Aortic smooth muscle cell (primary cell): ENCODE data around the gene DEFB110. TPM values are rescaled to one million over a fixed set of nuclear protein-coding genes. Genes with fewer than 3 reads are reported as not detected.

ENCODE experiments used
- total RNA-seq: library from RNA; depleted of rRNA; stranded (reverse); fragments of >200 nt; gene quantifications from 2 replicates; pipeline ENCODE4 v1.2.3, GENCODE V29; 2014

DEFB110 gene
- total RNA-seq: not detected in 2 replicates

GRCh38 chr6:50021894-50022293, at the start of gene DEFB110:
Gene DEFB110 (minus strand): TSS chr6:50021994. CDS start chr6:50021935, 59 bp downstream.

GRCh38 chr6:50049829-50050228, 28.0 kb upstream of the DEFB110 start, which contains the start of gene DEFB112:
Gene DEFB112 (minus strand): TSS chr6:50049929. CDS start chr6:50049869, 60 bp downstream.

GRCh38 chr6:49969605-49970004, 52.2 kb downstream of the DEFB110 start, which contains the start of gene DEFB113:
Gene DEFB113 (minus strand): TSS chr6:49969625. CDS start chr6:49969625, 0 bp downstream.

Other genes with a start within 250 kb of the DEFB110 start
- not detected in 2 replicates for gene PGK2, start 234.7 kb downstream of the DEFB110 start, total RNA-seq
- gene CRISP1, start 155.5 kb downstream of the DEFB110 start, total RNA-seq: not detected in 2 replicates
- not detected in 2 replicates for gene DEFB114, start 57.8 kb downstream of the DEFB110 start, total RNA-seq
- not detected in 2 replicates for gene DEFB113, start 52.4 kb downstream of the DEFB110 start, total RNA-seq
- not detected in 2 replicates for gene DEFB112, start 27.9 kb upstream of the DEFB110 start, total RNA-seq